ENCODE results near the gene ESRRA. TPM values are rescaled to one million over a fixed set of nuclear protein-coding genes. Genes with fewer than 3 reads are reported as not detected.

Gene ESRRA
- total RNA-seq, 4 donors from 2014 or later: 63.5 to 95.8 (median 76.1) TPM

DNA sequence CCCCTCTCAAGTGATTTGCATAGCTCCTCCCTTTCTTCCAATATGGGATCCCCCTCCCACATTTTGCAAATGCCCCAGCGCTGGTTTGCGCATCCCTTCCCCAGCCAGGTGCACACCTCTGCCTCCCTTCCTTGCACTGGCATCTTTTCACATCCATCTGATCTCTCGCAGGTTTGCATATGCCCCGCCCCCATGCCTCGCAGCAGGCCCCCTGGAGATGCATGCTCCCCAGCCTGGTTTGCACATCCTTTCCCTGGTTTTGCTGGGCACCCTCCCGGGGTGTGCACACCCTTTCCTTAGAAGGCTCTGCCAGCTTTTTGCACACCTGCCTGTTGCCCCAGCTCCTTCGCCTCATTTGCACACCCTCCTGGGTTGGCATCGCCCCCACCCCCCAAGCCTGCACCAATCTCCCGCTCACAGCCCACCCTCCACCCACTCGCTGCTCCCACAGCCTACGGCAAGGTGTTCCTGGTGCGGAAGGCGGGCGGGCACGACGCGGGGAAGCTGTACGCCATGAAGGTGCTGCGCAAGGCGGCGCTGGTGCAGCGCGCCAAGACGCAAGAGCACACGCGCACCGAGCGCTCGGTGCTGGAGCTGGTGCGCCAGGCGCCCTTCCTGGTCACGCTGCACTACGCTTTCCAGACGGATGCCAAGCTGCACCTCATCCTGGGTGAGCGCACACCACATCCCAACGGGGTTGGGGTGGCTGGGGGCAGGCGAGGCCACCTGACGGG is 54.6 kb downstream of the ESRRA start:
- no peaks in the 10 kb centered on the region for H3K9me3 ChIP-seq
- H3K4me3 ChIP-seq: peak overlapping the region; percentile 76 to 96 (median 78)
- intact Hi-C loops (cut with DNase I): no loop called here
- no peaks in the 10 kb centered on the region for H3K27me3 ChIP-seq
- H3K4me1 ChIP-seq: peaks cover 32 to 44% (median 42%) of the 10 kb centered on the region in 4 donors
- 30% methylated on average over 7 of the region's 38 CpGs for WGBS
- peak overlapping the region in 3 of 4 donors; percentile 83 to 89 (median 87) for H3K27ac ChIP-seq (replicated peaks in 1 of 4)
- no peak for TF ChIP-seq POLR2AphosphoS5 (IDR thresholded peaks at IDR 0.05)
- no peak for TF ChIP-seq EP300 (IDR thresholded peaks at IDR 0.05)
- TF ChIP-seq, protein P1, sequence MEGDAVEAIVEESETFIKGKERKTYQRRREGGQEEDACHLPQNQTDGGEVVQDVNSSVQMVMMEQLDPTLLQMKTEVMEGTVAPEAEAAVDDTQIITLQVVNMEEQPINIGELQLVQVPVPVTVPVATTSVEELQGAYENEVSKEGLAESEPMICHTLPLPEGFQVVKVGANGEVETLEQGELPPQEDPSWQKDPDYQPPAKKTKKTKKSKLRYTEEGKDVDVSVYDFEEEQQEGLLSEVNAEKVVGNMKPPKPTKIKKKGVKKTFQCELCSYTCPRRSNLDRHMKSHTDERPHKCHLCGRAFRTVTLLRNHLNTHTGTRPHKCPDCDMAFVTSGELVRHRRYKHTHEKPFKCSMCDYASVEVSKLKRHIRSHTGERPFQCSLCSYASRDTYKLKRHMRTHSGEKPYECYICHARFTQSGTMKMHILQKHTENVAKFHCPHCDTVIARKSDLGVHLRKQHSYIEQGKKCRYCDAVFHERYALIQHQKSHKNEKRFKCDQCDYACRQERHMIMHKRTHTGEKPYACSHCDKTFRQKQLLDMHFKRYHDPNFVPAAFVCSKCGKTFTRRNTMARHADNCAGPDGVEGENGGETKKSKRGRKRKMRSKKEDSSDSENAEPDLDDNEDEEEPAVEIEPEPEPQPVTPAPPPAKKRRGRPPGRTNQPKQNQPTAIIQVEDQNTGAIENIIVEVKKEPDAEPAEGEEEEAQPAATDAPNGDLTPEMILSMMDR (IDR thresholded peaks at IDR 0.05): no peak
- TF ChIP-seq POLR2A (IDR thresholded peaks at IDR 0.05; ENCODE audit: low read depth): no peak
- peaks cover 12 to 48% (median 45%) of the 10 kb centered on the region in 4 donors for H3K36me3 ChIP-seq
- DNase-seq (ENCODE audit: extremely low spot score): no peak

DNA sequence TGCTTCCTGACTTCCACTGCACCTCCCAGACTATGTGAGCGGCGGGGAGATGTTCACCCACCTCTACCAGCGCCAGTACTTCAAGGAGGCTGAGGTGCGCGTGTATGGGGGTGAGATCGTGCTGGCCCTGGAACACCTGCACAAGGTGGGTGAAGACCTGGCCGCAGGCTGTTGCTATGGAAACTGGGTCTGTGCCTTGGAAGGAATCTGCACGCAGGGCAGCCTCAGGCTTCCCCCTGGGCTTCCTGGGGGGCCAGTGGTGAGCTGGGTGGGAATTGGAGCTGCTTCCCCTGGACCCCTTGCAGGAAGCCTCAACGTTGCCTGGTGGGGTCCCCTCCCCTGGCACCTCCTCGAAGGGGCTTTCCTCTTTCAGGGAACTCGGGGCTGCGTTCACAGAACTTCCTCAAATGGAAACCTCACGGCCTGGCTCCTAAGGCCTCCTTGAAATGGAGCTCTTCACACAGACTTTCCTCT is 55.2 kb downstream of the ESRRA start:
- DNase-seq (ENCODE audit: extremely low spot score): no peak
- intact Hi-C loops (cut with DNase I): no loop called here
- peak overlapping the region; percentile 76 to 96 (median 78) for H3K4me3 ChIP-seq

DNA sequence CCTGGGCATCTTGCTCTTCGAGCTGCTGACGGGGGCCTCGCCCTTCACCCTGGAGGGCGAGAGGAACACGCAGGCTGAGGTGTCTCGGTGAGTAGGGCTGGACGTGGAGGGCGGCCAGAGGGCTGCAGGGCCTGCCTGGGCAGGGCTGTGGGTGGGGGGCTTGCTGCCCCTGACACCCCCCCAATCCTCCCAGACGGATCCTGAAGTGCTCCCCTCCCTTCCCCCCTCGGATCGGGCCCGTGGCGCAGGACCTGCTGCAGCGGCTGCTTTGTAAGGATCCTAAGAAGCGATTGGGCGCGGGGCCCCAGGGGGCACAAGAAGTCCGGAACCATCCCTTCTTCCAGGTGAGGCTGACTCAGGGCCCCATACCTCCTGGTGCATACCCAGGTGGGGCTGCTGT is 56.3 kb downstream of the ESRRA start:
- Histone ChIP-seq H3K4me3 (no peak overlapping the region), H3K36me3 (peaks cover 18 to 66% (median 63%) of the 10 kb centered on the region in 4 donors), H3K27ac (replicated peaks in 1 of 4) (no peak overlapping the region), H3K27me3 (no peaks in the 10 kb centered on the region), H3K4me1 (peaks cover 24 to 32% (median 32%) of the 10 kb centered on the region in 4 donors), H3K9me3 (no peaks in the 10 kb centered on the region)
- intact Hi-C loops (cut with DNase I): no loop called here
- WGBS: 94% methylated on average over 12 of the region's 18 CpGs
- DNase-seq (ENCODE audit: extremely low spot score): no peak
- TF ChIP-seq, protein P1 (IDR thresholded peaks at IDR 0.05): no peak
- TF ChIP-seq POLR2AphosphoS5 (IDR thresholded peaks at IDR 0.05): no peak
- TF ChIP-seq EP300 (IDR thresholded peaks at IDR 0.05): no peak
- no peak for TF ChIP-seq POLR2A (IDR thresholded peaks at IDR 0.05; ENCODE audit: low read depth)

More for the DNA sequence above, 55.2 kb downstream of the ESRRA start:
- Histone ChIP-seq H3K4me1 (peaks cover 26 to 38% (median 36%) of the 10 kb centered on the region in 4 donors), H3K9me3 (no peaks in the 10 kb centered on the region), H3K36me3 (peaks cover 12 to 55% (median 51%) of the 10 kb centered on the region in 4 donors), H3K27ac (replicated peaks in 1 of 4) (no peak overlapping the region), H3K27me3 (no peaks in the 10 kb centered on the region)
- no peak for TF ChIP-seq EP300 (IDR thresholded peaks at IDR 0.05)
- TF ChIP-seq, protein P1 (IDR thresholded peaks at IDR 0.05): no peak
- TF ChIP-seq POLR2AphosphoS5 (IDR thresholded peaks at IDR 0.05): no peak
- no peak for TF ChIP-seq POLR2A (IDR thresholded peaks at IDR 0.05; ENCODE audit: low read depth)
- WGBS: 69% methylated on average over 8 of the region's 13 CpGs

DNA sequence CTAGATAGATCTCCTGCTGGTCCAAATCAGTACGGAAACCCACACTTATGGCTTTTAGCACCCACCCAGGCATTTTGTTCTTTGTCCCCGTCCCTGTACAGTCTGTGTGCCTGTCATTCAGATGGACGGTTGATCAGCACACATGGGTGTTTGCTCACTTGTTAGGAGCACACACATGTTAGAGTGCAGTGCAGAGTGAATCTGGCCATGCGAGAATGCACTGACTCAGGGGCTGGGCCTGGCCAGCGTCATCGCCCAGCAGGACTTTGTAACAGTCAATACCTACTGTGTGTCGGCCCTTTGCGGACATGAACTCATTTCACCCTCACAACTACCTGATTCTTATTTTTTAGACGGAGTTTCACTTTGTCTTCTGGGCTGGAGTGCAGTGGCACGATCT is 57.0 kb downstream of the ESRRA start:
- intact Hi-C loops (cut with DNase I): no loop called here
- H3K9me3 ChIP-seq: no peaks in the 10 kb centered on the region
- H3K4me3 ChIP-seq: no peak overlapping the region
- 90% methylated on average over 10 of the region's 10 CpGs for WGBS
- H3K4me1 ChIP-seq: peaks cover 24 to 32% (median 30%) of the 10 kb centered on the region in 4 donors
- H3K27me3 ChIP-seq: no peaks in the 10 kb centered on the region
- peaks cover 21 to 73% (median 70%) of the 10 kb centered on the region in 4 donors for H3K36me3 ChIP-seq
- TF ChIP-seq POLR2A (IDR thresholded peaks at IDR 0.05; ENCODE audit: low read depth) (no peak), POLR2AphosphoS5 (IDR thresholded peaks at IDR 0.05) (no peak), EP300 (IDR thresholded peaks at IDR 0.05) (no peak)
- TF ChIP-seq, protein P1 (IDR thresholded peaks at IDR 0.05): no peak
- H3K27ac ChIP-seq (replicated peaks in 1 of 4): no peak overlapping the region
- DNase-seq (ENCODE audit: extremely low spot score): no peak
